GM13976 (cell line): ENCODE data around the gene PANK4.

Source experiments
- DNase-seq: peaks from one replicate; pipeline ENCODE4 v3.0.0; 2012; ENCODE audit warnings: low spot score
- in situ Hi-C: fragments of 300-500 bp; cut with MboI; formaldehyde crosslinking; loops from one replicate; pipeline ENCODE4 v1.12.0; 2022; ENCODE audit warnings: low sequenced_read_pairs, mixed read lengths, inconsistent platforms; ENCODE audit not compliant: unreplicated experiment
- TF ChIP-seq, protein P1 (sequence below): IDR thresholded peaks from 2 replicates; pipeline ENCODE4 v1.5.1; 2012; ENCODE audit warnings: borderline replicate concordance, mild to moderate bottlenecking; ENCODE audit not compliant: insufficient read depth; ENCODE audit errors: extremely low read depth, missing control alignments, control extremely low read depth

PANK4 gene

GRCh38 chr1:2480236-2480985 is 46.0 kb downstream of the PANK4 start:
- no peak for DNase-seq
- TF ChIP-seq, protein P1, sequence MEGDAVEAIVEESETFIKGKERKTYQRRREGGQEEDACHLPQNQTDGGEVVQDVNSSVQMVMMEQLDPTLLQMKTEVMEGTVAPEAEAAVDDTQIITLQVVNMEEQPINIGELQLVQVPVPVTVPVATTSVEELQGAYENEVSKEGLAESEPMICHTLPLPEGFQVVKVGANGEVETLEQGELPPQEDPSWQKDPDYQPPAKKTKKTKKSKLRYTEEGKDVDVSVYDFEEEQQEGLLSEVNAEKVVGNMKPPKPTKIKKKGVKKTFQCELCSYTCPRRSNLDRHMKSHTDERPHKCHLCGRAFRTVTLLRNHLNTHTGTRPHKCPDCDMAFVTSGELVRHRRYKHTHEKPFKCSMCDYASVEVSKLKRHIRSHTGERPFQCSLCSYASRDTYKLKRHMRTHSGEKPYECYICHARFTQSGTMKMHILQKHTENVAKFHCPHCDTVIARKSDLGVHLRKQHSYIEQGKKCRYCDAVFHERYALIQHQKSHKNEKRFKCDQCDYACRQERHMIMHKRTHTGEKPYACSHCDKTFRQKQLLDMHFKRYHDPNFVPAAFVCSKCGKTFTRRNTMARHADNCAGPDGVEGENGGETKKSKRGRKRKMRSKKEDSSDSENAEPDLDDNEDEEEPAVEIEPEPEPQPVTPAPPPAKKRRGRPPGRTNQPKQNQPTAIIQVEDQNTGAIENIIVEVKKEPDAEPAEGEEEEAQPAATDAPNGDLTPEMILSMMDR, result no peak
- in situ Hi-C loops, result no loop called here

DNA sequence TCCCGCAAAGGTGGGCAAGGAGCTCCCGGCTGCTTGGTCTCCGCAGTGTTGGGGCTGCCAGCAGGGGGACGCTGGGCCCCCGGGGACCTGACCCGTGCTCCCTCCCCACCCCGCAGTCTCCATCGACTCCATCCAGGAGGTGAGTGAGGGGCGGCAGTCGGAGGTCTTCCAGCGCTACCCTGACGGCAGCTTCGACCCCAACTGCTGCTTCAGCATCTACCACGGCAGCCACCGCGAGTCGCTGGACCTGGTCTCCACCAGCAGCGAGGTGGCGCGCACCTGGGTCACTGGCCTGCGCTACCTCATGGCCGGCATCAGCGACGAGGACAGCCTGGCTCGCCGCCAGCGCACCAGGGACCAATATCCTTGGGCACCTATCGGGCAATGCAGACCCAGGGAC is 46.8 kb downstream of the PANK4 start:
- DNase-seq, result no peak
- in situ Hi-C loops, result no loop called here
- TF ChIP-seq, protein P1, result no peak

- in situ Hi-C loops, result no loop called here
- TF ChIP-seq, protein P1, result no peak
- no peak for DNase-seq
Observed at GRCh38 chr1:2479186-2479585, 47.2 kb downstream of the PANK4 start.

DNA sequence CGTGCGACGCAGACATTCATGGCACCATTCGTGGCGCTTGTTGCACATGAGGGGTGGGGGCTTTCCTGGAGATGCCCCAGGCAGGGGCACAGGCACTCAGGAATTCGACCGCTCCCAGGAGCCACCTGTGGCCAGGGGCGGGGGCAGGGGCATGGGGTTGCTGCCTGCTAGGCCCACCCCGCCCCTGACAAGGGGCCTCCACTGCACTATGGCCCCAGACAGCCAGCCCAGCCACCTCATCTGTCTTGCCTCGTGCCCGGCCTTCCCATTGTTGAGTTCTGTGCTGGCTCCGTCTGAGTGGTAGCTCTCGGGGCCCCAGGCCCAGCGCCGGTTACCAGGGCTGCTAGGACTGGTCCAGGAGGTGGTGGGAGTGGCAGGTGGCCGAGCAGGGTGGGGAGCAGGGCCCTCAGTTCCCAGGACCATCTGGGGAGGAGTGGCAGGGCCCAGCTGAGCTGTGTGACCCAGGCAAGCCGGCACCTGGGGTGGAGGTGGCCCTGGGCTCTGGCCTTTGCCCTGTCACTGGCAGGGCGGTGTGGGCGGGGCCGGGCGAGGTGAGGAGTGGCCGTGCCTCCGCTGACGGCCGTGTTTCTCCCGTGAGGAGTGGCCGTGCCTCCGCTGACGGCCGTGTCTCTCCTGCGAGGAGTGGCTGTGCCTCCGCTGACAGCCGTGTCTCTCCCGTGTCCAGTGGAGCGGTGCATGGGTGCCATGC is 48.5 kb downstream of the PANK4 start:
- TF ChIP-seq, protein P1, result no peak
- in situ Hi-C loops, result no loop called here
- DNase-seq, result no peak

DNA sequence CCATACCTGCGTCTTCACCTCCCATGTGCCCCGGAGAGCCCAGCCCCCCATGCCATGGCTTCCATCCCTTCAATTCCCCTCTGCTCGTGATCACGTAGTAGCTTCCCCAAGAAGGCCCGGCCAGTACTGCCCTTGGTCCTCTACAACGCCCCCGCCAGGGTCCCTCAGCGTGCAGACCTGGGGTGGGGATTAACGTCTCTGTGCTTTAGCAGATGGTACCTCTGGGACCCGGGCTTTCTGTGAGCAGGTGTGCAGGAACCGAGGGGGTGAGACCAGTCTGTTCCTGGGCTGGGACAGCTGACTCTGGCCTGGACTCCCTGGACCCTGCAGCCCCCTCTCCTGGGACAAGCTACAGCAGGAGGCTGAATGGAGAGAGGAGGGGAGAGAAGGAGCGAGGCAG is 49.1 kb downstream of the PANK4 start:
- no peak for DNase-seq
- in situ Hi-C loops, result no loop called here
- TF ChIP-seq, protein P1, result no peak

DNA sequence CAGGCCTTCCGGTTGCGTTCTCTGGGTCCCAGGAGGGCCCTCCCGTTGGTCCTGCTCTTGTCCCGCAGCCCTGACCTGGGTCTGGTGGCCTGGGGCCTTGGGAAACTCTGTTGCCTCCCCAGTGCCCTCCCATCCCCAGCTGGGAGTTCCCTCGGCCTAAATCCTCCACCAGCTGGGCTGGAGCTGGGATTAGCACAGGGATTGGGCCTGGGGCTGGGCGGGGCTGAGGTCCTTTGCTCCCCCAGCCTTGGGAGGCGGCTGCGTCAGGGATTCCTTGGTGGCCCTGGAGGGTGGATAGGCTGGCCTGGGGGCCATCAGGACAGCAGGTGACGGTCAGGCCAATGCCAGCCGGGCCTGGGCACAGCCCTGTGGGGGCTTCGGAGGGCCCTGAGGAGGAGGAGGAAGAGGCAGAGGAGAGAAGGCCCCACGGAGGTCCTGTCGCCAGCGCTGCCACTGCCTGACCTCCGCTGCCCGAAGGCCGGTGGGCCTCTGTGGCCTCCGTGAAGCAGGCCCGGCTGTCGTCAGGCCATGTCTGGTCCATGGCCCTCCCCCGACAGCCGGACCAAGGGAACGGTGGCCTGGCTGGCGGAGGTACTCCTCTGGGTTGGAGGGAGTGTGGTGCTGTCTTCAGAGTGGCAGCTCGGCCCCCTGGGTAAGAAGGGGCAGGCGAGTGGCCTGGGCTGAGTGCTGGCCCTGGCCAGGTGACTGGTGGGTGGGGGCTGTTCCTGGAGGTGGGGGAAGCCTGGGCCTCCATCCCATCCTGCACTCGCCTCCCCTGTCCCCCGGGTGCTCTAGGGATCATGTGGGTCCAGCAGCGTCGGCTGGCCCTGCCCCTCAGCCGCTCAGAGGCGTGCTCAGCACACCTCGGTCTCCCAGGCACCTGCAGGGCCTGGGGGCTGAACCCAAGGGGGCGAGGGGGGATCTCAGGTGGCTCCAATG is 50.1 kb downstream of the PANK4 start, which contains the start of gene PLCH2:
TSS of gene PLCH2 (plus strand) at position 229 of the 939 bp plus-strand sequence. CDS start at position 529, 300 bp downstream.
- no peak for DNase-seq

More for the DNA sequence above, 50.1 kb downstream of the PANK4 start, which contains the start of gene PLCH2:
- in situ Hi-C loops, result no loop called here
- TF ChIP-seq, protein P1, result no peak
